ENCODE results near the gene TRIP4.
"Not testable (repeated sequence)": the region's sequence is repeated elsewhere in the genome, so short reads cannot be mapped to it uniquely, and the experiment has no call there.

The TRIP4 gene

GRCh38 chr15:64493641-64494040, 106.0 kb downstream of the TRIP4 start:
- Histone ChIP-seq H3K4me2 (ENCODE audit: low read length) (no peak overlapping the region), H3K36me3 (ENCODE audit: insufficient read depth, low read length) (peaks cover 19% of the 10 kb centered on the region; the same call in 1 of the 2 replicates), H3K79me2 (ENCODE audit: insufficient read depth, low read length) (peaks cover 18% of the 10 kb centered on the region; the same call in 1 of the 2 replicates), H3K27me3 (ENCODE audit: insufficient read depth, low read length) (no peaks in the 10 kb centered on the region), H3K4me3 (ENCODE audit: low read depth, low read length, poor library complexity, severe bottlenecking) (no peak overlapping the region), H4K20me1 (ENCODE audit: insufficient read depth, low read length) (no peaks in the 10 kb centered on the region), H3K9me2 (ENCODE audit: low read depth, low read length) (no peaks in the 10 kb centered on the region), H3K27ac (ENCODE audit: low read depth, low read length, poor library complexity, severe bottlenecking) (no peak overlapping the region), H3F3A (ENCODE audit: insufficient read depth, low read length) (no peaks in the 10 kb centered on the region), H3K9ac (ENCODE audit: low read length) (no peak overlapping the region), H3K9me3 (ENCODE audit: low read length) (no peaks in the 10 kb centered on the region), H3K4me1 (ENCODE audit: insufficient read depth, low read length, severe bottlenecking) (no peaks in the 10 kb centered on the region), H2AFZ (ENCODE audit: low read length) (no peak overlapping the region)
- TF ChIP-seq CTCF (IDR thresholded peaks at IDR 0.05; ENCODE audit: low read length) (no peak), EZH2 (IDR thresholded peaks at IDR 0.05; ENCODE audit: borderline replicate concordance, low read length) (no peak)

GRCh38 chr15:64495968-64496367, 108.3 kb downstream of the TRIP4 start:
- not testable (repeated sequence) for H3K9me2 ChIP-seq (ENCODE audit: low read depth, low read length); H2AFZ ChIP-seq (ENCODE audit: low read length); H4K20me1 ChIP-seq (ENCODE audit: insufficient read depth, low read length); H3K4me3 ChIP-seq (ENCODE audit: low read depth, low read length, poor library complexity, severe bottlenecking); H3F3A ChIP-seq (ENCODE audit: insufficient read depth, low read length); H3K27ac ChIP-seq (ENCODE audit: low read depth, low read length, poor library complexity, severe bottlenecking); H3K4me1 ChIP-seq (ENCODE audit: insufficient read depth, low read length, severe bottlenecking); H3K4me2 ChIP-seq (ENCODE audit: low read length); H3K9me3 ChIP-seq (ENCODE audit: low read length); H3K27me3 ChIP-seq (ENCODE audit: insufficient read depth, low read length); H3K9ac ChIP-seq (ENCODE audit: low read length)
- H3K36me3 ChIP-seq (ENCODE audit: insufficient read depth, low read length), result peaks cover 38% of the 10 kb centered on the region
- H3K79me2 ChIP-seq (ENCODE audit: insufficient read depth, low read length), result peaks cover 18% of the 10 kb centered on the region; the same call in 1 of the 2 replicates

GRCh38 chr15:64500695-64501395, 113.2 kb downstream of the TRIP4 start:
- Histone ChIP-seq H3K9me3 (ENCODE audit: low read length) (no peaks in the 10 kb centered on the region), H2AFZ (ENCODE audit: low read length) (no peak overlapping the region), H3K4me3 (ENCODE audit: low read depth, low read length, poor library complexity, severe bottlenecking) (no peak overlapping the region), H3F3A (ENCODE audit: insufficient read depth, low read length) (peaks cover 4% of the 10 kb centered on the region; the same call in 1 of the 2 replicates), H4K20me1 (ENCODE audit: insufficient read depth, low read length) (no peaks in the 10 kb centered on the region), H3K4me1 (ENCODE audit: insufficient read depth, low read length, severe bottlenecking) (peaks cover 19% of the 10 kb centered on the region), H3K27me3 (ENCODE audit: insufficient read depth, low read length) (no peaks in the 10 kb centered on the region), H3K36me3 (ENCODE audit: insufficient read depth, low read length) (peaks cover 56% of the 10 kb centered on the region), H3K9ac (ENCODE audit: low read length) (no peak overlapping the region), H3K4me2 (ENCODE audit: low read length) (no peak overlapping the region), H3K79me2 (ENCODE audit: insufficient read depth, low read length) (peaks cover 20% of the 10 kb centered on the region; the same call in 1 of the 2 replicates), H3K9me2 (ENCODE audit: low read depth, low read length) (no peaks in the 10 kb centered on the region), H3K27ac (ENCODE audit: low read depth, low read length, poor library complexity, severe bottlenecking) (no peak overlapping the region)
- TF ChIP-seq EZH2 (IDR thresholded peaks at IDR 0.05; ENCODE audit: borderline replicate concordance, low read length) (no peak), CTCF (IDR thresholded peaks at IDR 0.05; ENCODE audit: low read length) (no peak)

- H3K9me3 ChIP-seq (ENCODE audit: low read length), result no peaks in the 10 kb centered on the region
- H3F3A ChIP-seq (ENCODE audit: insufficient read depth, low read length), result peaks cover 4% of the 10 kb centered on the region; the same call in 1 of the 2 replicates
- no peaks in the 10 kb centered on the region for H3K27me3 ChIP-seq (ENCODE audit: insufficient read depth, low read length)
- TF ChIP-seq EZH2 (IDR thresholded peaks at IDR 0.05; ENCODE audit: borderline replicate concordance, low read length) (no peak), CTCF (IDR thresholded peaks at IDR 0.05; ENCODE audit: low read length) (no peak)
- H3K4me1 ChIP-seq (ENCODE audit: insufficient read depth, low read length, severe bottlenecking), result peaks cover 19% of the 10 kb centered on the region
- peaks cover 52% of the 10 kb centered on the region for H3K36me3 ChIP-seq (ENCODE audit: insufficient read depth, low read length)
- H4K20me1 ChIP-seq (ENCODE audit: insufficient read depth, low read length), result no peaks in the 10 kb centered on the region
- H3K27ac ChIP-seq (ENCODE audit: low read depth, low read length, poor library complexity, severe bottlenecking), result no peak overlapping the region
- H3K79me2 ChIP-seq (ENCODE audit: insufficient read depth, low read length), result peaks cover 17% of the 10 kb centered on the region; the same call in 1 of the 2 replicates
- no peak overlapping the region for H2AFZ ChIP-seq (ENCODE audit: low read length)
- H3K4me2 ChIP-seq (ENCODE audit: low read length), result no peak overlapping the region
- H3K4me3 ChIP-seq (ENCODE audit: low read depth, low read length, poor library complexity, severe bottlenecking), result no peak overlapping the region
- no peaks in the 10 kb centered on the region for H3K9me2 ChIP-seq (ENCODE audit: low read depth, low read length)
- H3K9ac ChIP-seq (ENCODE audit: low read length), result no peak overlapping the region
These were observed 113.7 kb downstream of the TRIP4 start for GRCh38 chr15:64501396-64501715.
